LNCAP (cell line): ENCODE results near the gene TALDO1.

ENCODE experiments used
- TF ChIP-seq, protein P1 (sequence below): fragments of 450-650 bp; IDR thresholded peaks from 2 replicates; pipeline ENCODE4 v1.5.1; 2017; ENCODE audit warnings: mild to moderate bottlenecking

Gene TALDO1

GRCh38 chr11:748007-748359, 719 bp downstream of the TALDO1 start:
- TF ChIP-seq, protein P1, sequence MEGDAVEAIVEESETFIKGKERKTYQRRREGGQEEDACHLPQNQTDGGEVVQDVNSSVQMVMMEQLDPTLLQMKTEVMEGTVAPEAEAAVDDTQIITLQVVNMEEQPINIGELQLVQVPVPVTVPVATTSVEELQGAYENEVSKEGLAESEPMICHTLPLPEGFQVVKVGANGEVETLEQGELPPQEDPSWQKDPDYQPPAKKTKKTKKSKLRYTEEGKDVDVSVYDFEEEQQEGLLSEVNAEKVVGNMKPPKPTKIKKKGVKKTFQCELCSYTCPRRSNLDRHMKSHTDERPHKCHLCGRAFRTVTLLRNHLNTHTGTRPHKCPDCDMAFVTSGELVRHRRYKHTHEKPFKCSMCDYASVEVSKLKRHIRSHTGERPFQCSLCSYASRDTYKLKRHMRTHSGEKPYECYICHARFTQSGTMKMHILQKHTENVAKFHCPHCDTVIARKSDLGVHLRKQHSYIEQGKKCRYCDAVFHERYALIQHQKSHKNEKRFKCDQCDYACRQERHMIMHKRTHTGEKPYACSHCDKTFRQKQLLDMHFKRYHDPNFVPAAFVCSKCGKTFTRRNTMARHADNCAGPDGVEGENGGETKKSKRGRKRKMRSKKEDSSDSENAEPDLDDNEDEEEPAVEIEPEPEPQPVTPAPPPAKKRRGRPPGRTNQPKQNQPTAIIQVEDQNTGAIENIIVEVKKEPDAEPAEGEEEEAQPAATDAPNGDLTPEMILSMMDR = no peak

- TF ChIP-seq, protein P1 = no peak
Observed at GRCh38 chr11:749731-750130, 2.5 kb downstream of the TALDO1 start.

DNA sequence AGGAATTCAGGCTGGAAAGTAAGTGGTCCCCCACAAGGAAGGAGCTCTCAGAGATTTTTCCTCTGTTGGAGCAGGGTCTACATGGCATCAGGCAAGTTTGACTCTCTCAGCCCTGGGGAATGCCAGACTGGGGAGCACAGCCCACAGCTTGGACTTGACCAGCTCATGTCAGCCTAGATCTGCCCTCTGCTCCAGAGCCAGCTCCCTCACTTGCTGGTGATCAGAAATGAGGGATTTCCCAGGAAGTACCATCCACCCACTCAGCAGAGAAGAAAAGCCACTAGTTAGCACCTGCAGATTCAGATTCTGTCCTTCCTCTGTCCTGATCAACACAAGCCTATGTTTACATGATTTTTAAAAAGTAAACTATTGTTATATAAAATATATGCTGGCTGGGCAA, 13.0 kb downstream of the TALDO1 start:
- TF ChIP-seq, protein P1 = no peak

- TF ChIP-seq, protein P1 = no peak
Observed at GRCh38 chr11:761526-762108, 14.4 kb downstream of the TALDO1 start.

DNA sequence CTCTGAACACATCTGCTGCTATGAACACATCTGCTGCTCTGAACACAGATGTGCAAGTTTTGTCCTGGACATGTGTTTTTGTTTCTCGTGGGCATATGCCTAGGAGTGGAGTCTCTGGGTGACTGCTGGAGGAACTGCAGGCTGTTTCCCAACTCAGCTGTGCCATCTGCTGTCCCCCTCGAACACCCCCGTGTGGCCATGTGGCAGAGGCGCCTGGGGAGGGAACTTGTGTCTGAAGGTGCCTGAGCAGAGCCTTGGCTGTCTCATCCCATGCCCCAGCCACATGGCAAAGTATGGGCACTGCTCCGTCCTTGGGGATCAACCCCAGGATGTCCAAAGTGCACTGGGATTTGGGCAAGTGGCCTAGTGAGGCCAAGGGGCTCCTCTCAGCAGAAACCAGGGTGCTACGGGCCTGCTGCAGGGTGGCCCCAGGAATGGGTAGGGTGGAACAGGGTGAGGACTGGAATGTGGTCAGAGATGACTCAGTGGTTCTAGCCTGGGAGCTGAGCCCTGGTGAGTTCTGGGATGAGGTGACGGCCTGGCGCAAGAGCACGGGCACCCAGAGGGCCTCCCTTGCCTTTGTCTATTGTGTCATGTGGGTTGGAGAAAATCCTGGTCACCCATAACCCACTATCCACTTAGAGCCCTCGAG, 15.3 kb downstream of the TALDO1 start:
- TF ChIP-seq, protein P1 = no peak; the same call in 1 of the 2 replicates

GRCh38 chr11:763073-763463, 15.8 kb downstream of the TALDO1 start:
- TF ChIP-seq, protein P1 = no peak

DNA sequence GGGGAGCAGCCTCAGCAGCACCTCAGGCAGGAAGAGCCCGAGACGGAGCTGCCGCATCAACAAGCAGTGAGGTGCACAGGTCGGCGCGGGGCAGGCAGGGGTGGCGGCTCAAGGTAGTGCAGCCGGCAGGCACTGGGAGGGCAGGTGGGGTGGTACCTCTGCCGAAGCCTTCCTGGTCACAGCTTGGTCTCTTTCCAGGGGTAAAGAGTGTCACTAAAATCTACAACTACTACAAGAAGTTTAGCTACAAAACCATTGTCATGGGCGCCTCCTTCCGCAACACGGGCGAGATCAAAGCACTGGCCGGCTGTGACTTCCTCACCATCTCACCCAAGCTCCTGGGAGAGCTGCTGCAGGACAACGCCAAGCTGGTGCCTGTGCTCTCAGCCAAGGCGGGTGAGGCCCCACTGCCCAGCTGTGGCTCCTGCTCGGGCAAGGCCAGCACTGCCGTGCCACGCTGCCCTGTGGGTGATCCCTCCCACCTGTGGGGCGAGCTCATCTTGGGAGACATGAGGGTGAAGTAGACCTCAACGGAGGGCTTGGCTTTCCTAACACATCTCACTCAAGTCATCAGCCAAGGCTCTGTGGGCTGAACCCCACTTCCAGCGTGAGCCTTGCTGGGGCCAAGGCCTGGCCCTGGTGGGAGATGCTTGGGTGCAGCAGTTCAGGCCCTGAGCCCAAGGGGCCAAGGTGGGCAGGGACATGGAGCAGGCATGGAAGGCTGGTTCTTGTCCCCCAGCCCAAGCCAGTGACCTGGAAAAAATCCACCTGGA, 16.5 kb downstream of the TALDO1 start:
- TF ChIP-seq, protein P1 = no peak
